ENCODE results near the gene SHOC1.
"Not testable (repeated sequence)": the region's sequence is repeated elsewhere in the genome, so short reads cannot be mapped to it uniquely, and the experiment has no call there.

Gene SHOC1

DNA sequence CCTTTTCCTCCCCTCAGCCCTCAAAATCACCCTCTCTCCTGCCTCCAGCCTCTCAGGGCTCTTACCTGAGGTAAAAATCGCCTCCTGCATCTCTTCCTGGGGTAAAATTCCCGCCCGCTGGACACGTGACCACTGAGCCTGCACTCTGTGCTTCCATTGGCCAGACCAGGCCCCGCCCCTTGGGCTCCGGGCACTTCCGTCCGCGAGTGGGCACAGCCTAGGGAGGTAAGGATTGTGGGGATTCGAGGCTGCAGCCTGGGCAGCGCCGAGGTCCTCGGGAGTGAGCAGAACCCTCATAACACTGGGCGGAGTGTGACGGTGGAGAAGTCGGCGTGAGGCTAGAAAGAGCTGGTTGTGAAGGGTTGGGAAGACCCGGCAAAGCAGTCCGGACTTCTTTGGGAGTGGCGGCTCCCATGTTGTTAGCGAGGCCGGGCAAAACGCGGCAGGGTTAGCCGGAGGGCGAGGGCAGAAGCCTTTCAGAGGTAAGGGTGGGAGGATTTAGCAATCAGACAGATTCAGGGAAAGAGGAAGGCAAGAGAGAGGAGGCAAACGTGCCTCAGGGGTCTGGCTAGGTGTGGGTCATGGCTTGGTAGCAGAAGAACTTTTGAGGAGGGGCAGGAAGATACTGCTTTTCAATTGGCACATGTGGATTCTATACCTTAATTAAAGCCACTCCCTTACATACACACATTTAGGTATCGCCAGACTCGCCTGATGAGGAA is at the start of gene SHOC1:
Gene SHOC1 (minus strand): TSS at position 103 of the 722 bp plus-strand sequence. CDS start 3,519 bp downstream, outside the sequence.
- DNase-seq = no peak

- no peak for DNase-seq
Observed at GRCh38 chr9:111843971-111844370, 49.2 kb upstream of the SHOC1 start.

DNA sequence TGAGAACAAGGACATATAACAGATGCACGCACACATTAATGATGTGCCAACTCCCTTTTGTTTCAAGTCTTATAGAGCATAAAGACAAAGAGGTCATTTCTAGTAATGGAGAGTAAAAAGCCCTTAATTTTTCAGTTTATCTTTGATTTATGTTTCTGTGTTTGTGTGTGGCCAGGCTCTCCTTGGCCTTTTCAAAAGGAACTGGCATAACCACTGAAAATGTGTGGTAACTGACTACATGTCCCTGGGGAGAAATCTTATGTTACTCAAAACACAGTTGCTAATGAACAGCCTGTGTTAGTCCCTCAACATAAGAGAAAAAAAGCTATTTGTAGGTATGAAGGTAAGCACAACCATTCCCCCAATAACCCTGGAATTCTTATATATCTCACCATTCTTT is 47.6 kb upstream of the SHOC1 start:
- DNase-seq = peak; percentile 46

DNA sequence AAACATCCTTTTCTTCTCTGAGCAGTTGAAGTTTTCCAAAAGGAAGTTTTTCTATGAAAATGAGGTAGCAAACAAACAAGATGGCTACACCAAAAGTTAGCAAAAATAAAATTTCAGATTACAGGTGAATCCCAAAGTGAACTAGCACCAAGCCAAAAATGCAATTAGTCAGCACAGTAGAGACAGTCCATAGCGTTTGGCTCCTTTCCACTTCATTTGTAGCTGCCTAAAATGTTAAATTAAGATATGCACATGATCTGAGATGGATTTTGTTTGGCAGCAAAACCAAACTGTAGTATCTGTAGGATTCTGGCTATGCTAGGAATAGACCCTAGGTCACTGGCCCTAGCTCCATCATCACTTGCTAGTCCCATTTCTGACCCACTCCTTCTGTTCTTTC is 45.7 kb upstream of the SHOC1 start:
- no peak for DNase-seq

GRCh38 chr9:111839987-111840386 is 45.2 kb upstream of the SHOC1 start:
- peak; percentile 50 for DNase-seq

DNA sequence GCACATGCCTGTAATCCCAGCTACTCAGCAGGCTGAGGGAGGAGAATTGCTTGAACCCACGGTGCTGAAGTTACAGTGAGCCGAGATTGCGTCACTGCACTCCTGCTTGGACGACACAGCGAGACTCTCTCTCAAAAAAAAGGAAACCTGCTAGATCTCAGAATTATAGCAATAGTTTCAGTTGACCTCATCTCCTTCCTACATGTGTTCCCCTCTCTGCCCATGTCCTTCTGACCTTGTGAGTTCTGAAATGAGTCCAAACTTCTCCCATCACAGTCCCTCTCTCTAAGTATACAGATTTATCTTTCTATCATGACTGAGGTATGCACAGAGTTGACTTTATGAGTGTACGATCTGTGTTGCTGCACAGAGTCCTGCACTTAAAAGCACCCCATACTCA is 44.6 kb upstream of the SHOC1 start:
- no peak for DNase-seq

GRCh38 chr9:111838439-111838838 is 43.7 kb upstream of the SHOC1 start:
- no peak for DNase-seq

DNA sequence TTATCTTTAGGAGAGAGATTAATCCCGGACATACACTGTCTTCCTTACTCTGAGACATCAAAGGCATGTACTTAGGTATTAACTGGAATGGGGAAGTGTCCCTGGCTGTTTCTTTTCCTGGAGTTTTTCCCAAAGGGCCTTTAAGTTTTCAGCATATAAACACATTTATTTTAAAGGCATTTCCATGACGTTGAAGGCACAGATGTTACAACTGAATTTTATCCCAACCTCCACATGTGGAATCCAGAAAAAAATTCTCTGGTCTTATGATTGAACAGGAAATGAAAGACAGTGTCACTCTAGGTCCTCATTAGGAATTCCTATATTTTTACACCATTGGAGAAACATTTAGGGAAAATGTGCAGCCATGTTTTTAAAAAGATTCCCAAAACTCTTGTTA is 41.6 kb upstream of the SHOC1 start:
- DNase-seq = peak; percentile 61

DNA sequence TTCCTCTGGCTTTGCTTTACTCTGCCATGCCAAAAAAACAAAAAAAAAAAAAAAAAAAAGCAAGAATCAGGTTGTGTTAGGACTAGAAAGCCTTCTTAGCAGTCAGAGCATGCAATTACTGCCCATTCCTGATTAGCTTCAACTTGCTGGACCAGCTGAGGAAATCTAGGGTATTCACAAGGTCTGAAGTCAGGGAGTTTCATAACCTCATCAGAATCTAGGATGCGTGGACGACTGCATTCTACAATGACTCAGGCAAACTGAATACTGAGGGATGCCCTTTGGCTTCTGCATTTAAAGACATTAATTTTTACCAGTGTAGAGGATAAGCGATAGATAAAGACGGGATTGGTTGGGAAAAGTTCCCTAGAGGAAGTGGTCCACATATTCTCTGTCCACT is 39.2 kb upstream of the SHOC1 start:
- DNase-seq = peak; percentile 49

GRCh38 chr9:111832449-111832848 is 37.7 kb upstream of the SHOC1 start:
- DNase-seq = no peak

DNA sequence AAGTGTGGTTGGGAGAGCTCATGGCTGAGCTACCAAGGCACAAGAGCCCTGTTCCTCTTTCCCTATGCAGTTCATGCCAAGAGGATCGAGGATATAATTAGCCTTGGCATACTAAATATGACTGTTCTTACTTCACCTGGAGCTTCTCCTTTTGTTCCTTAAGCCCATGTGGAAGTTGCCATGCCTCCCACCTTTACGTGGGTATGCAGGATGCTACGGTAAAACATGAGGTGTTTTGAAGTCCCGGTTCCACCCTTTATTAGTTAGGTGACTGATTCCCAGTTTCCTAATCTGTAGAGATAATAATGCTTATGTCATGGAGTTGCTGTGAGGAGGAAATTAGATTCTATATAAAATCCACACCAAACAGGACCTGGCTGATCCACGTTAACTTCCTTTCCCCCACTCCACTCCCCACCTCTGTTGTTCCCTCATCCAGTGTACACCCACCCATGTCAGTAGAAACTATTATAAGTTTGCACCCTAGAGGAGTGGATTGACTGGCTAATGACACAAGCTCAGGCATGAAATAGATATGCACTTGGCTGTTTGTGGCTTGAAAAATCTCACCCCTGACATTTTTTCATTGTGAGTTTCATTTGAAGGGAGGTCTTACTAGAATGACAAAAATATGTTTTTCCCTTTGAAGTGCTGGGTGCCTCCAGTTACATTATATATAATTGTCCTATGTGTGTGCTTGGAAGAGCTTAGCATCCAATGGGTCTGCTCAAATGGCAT is 36.8 kb upstream of the SHOC1 start:
- peak; percentile 53 for DNase-seq

GRCh38 chr9:111828193-111828592 is 33.5 kb upstream of the SHOC1 start:
- DNase-seq = peak; percentile 40

DNA sequence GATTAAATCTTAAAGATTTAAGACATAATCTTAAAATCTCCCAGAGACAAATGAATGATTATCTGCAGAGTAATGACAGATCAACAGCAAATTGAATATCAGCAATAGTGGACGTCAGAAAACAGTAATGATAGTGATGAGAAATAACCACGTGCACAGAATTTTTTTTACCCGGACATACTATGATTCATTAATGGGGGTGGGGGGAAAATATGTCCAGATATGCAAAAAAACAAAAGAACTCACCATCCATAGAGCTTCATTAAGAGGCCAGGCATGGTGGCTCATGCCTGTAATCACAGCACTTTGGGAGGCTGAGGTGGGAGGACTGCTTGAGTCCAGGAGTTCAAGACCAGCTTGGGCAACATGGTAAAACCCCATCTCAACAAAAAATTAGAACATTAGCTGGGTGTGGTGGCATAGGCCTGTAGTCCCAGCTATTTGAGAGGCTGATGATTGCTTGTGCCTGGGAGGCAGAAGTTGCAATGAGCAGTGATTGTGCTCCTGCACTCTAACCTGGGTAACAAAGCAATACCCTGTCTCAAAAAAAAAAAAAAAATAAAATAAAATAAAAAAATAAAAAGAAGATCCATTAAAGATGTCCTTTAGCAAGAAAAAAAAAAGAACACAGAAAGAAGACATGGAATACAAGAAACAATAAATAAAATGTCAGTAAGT is 30.9 kb upstream of the SHOC1 start:
- DNase-seq = peak; percentile 34

DNA sequence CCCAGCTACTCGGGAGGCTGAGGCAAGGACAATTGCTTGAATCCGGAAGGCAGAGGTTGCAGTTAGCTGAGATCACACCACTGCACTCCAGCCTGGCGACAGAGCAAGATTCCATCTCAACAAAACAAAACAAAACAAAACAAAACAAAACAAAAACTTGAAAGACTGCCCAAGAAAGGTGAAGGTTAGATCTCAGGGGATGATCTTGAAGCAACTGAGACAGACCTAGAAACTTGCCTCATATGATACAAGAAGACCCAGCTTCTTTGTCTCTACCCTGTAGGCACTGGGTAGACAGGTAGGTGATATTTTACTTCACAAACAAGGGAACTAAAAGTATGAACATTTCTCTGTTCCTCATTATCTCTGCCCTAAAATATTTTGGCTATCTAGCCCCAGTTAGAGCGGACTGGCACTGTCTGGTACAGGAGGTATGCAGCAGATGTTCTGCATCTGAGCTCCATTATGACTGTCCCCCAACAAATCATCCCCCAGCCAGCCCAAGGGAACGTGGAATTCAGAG is 26.3 kb upstream of the SHOC1 start:
- no peak for DNase-seq

- DNase-seq = no peak
Observed at GRCh38 chr9:111819360-111819759, 24.6 kb upstream of the SHOC1 start.

GRCh38 chr9:111815285-111816070 is 20.7 kb upstream of the SHOC1 start:
- DNase-seq = no peak

DNA sequence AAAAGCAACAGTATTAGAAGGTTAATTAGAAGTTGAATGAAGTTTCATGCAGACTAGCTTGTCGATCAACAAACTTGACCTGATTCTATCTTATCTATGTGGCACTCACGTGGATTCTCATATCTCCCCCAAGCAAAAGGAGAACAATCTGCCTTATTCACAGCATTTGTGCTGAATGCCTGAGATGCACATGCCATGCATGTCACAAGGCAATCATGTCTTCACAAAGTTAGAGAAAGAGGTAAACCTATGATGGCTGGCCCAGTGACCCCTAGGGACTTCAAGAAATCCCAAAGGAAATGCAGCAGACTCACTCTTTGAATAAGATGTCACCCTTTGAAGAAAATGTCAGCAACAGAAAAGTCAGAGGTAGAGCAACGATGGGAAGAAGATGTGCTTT is 17.6 kb upstream of the SHOC1 start:
- DNase-seq = no peak

GRCh38 chr9:111810908-111811307 is 16.2 kb upstream of the SHOC1 start:
- no peak for DNase-seq

DNA sequence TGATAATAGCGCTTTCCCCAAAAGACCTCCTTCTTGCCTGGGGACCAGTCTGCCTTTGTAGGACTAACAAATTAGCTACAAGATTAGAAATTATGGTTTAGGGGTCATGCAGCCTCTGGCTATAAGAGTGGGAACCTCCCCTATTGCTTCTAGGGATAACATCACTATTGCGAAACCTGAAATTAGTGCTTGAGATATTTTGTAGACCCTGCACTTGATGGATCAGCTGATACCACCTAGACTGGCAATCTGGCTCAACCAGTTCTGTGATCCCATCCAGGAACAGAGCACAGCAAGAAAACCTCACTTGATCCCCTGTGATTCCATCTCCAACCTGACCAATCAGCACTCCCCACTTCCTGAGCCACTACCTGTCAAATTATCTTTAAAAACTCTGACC is 15.7 kb upstream of the SHOC1 start:
- DNase-seq = not testable (repeated sequence)

DNA sequence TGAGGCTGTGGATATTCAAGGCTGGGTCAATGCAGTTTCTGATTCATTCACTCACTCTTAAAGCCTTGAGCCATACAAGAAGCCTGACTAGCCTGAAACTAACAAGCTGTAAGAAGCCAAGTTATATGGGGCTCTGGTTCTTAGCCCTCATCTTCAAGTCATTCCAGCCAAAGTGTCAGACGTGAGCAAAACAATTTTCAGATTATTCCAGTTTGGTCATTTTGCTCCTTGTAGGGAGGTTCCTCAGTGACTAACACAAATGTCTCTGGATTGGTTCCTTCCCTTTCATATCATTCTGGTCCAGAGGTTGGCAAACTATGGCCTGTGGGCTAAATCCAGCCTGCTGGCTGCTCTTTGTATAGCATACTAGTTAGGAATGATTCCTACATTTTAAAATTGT is 12.5 kb upstream of the SHOC1 start:
- no peak for DNase-seq

DNA sequence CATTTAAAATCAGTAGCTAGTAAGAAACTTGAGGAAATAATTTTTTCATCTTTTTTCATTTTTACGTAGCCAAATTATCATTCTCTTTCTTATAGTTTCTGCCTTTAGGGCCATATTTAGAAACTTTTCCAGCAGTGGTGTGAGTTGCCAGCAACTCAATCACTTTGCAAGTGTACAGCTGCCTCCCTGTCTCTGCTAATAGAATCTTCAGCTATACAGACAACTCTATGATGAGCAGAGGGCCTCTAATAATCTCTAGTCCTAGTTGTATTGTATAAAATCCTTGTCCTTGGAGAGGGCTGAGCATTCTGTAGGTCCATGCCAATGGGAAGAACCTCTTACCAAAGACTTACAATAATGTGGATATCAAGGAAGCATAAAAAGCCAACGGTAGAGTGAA is 11.5 kb upstream of the SHOC1 start:
- DNase-seq = no peak

DNA sequence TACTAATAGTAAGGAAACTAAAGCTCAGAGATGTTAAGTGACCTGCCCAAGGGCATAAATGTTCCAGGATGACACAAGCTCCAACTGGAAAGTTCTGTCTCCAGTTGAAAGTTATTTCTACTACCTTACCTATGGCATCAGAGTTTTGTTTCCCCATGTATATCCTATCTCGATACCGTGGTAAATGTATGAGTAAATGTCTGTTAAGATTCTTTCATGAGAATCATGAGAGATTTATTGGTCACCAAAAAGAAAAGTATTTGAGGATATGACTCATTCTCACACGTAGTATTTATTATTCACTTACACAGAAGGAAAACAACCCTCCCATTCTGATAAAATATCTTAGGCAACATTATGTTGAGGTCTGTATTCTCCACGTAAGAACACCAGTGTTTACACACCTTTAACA is 11.1 kb upstream of the SHOC1 start:
- peak; percentile 30 for DNase-seq

DNA sequence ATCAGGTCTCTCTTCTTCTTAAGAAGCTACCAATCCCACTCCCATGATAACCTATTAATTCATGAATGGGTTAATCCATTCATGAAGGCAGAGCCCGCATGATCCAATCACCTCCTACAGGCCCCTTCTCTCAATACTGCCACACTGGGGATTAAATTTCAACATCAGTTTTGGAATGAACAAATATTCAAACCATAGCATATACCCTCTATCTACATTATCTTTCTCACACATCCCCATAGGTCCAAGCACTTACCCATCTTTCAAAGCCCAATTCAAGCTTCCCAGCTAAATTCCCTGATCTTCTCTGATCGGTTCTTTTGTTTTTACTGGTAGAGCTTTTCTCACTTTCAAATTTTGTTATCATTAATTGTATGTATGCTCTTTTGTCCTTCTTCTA is 10.5 kb upstream of the SHOC1 start:
- no peak for DNase-seq

Data from fibroblast of upper back skin (primary cell).